ENCODE measurements around the gene SH2D7.

- TF ChIP-seq ZFP30 (CRISPR knock-in tag; IDR thresholded peaks at IDR 0.05), result no peak
- no peak for TF ChIP-seq ARNTL (CRISPR knock-in tag; IDR thresholded peaks at IDR 0.05; ENCODE audit: borderline replicate concordance, low read depth)
- no peak for TF ChIP-seq PATZ1 (CRISPR knock-in tag; IDR thresholded peaks at IDR 0.05; ENCODE audit: borderline replicate concordance)
- no peak for TF ChIP-seq OSR1 (CRISPR knock-in tag; IDR thresholded peaks at IDR 0.05)
- TF ChIP-seq RARB (CRISPR knock-in tag; IDR thresholded peaks at IDR 0.05), result no peak
- no peak for TF ChIP-seq ISL1 (CRISPR knock-in tag; IDR thresholded peaks at IDR 0.05)
- TF ChIP-seq ZNF70 (CRISPR knock-in tag; IDR thresholded peaks at IDR 0.05), result no peak
- TF ChIP-seq, protein P1, sequence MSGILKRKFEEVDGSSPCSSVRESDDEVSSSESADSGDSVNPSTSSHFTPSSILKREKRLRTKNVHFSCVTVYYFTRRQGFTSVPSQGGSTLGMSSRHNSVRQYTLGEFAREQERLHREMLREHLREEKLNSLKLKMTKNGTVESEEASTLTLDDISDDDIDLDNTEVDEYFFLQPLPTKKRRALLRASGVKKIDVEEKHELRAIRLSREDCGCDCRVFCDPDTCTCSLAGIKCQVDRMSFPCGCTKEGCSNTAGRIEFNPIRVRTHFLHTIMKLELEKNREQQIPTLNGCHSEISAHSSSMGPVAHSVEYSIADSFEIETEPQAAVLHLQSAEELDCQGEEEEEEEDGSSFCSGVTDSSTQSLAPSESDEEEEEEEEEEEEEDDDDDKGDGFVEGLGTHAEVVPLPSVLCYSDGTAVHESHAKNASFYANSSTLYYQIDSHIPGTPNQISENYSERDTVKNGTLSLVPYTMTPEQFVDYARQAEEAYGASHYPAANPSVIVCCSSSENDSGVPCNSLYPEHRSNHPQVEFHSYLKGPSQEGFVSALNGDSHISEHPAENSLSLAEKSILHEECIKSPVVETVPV (CRISPR knock-in tag; IDR thresholded peaks at IDR 0.05), result no peak
- TF ChIP-seq ZNF8 (CRISPR knock-in tag; IDR thresholded peaks at IDR 0.05), result no peak
These were observed 28.4 kb upstream of the SH2D7 start for GRCh38 chr15:78063970-78064385.
